Measurements from ENCODE around the gene DNAJB13.

DNAJB13 gene

DNA sequence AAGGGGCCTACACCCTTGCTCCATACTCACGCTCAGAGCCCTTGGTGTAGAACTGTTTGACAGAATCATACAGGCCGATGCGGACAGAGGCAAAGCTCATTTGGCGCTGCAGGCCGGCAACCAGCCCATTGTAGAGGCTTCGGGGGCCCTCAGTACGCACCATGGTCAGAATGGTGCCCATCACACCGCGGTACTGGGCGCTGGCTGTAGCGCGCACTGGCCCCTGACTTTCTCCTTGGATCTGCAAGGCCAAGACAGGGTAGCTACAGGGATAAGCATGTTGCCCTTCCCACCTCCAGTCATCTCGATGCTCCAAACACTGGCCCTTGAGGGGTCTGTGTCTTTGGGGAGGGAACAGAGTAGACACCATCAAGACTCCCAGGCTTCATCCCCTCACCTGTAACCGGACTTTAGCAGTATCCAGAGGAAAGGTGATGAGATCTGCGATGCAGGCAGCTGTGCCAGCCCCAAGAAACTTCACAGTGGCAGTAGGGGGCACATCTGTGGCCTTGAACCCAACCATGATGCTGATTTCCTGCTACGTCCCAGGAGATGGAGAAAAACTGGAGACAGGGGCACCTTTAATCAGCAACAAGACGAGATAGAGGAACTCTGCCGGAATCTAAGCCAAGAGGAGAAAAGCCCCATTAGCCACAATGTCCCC, 27.2 kb downstream of the DNAJB13 start:
- Histone ChIP-seq H3K9me3 (ENCODE audit: insufficient read depth, low read length) (no peaks in the 10 kb centered on the region), H3K27ac (ENCODE audit: low read depth, low read length) (no peak overlapping the region), H3K9ac (ENCODE audit: low read length) (no peak overlapping the region), H3F3A (ENCODE audit: insufficient read depth) (peaks cover 11% of the 10 kb centered on the region), H3K9me2 (replicated peaks; ENCODE audit: insufficient read depth, low read length) (no peaks in the 10 kb centered on the region), H2AFZ (ENCODE audit: low read depth, low read length, severe bottlenecking) (no peak overlapping the region), H3K36me3 (ENCODE audit: low read length) (peaks cover 25% of the 10 kb centered on the region), H3K4me3 (ENCODE audit: insufficient read depth, low read length, poor library complexity, severe bottlenecking) (no peak overlapping the region), H3K79me2 (ENCODE audit: insufficient read depth, low read length) (peaks cover 22% of the 10 kb centered on the region), H4K20me1 (ENCODE audit: low read depth, low read length) (0 out of 2 replicates have a peak, but pooled peaks cover 3% of the 10 kb centered on the region), H3K27me3 (ENCODE audit: low read length) (no peaks in the 10 kb centered on the region), H3K4me2 (ENCODE audit: low read depth, low read length, poor library complexity, severe bottlenecking) (no peak overlapping the region)
- TF ChIP-seq CTCF (IDR thresholded peaks at IDR 0.05; ENCODE audit: insufficient read depth, low read length, poor library complexity, severe bottlenecking) (no peak), EZH2phosphoT487 (conservative IDR thresholded peaks at IDR 0.05; ENCODE audit: low read length) (no peak)

DNA sequence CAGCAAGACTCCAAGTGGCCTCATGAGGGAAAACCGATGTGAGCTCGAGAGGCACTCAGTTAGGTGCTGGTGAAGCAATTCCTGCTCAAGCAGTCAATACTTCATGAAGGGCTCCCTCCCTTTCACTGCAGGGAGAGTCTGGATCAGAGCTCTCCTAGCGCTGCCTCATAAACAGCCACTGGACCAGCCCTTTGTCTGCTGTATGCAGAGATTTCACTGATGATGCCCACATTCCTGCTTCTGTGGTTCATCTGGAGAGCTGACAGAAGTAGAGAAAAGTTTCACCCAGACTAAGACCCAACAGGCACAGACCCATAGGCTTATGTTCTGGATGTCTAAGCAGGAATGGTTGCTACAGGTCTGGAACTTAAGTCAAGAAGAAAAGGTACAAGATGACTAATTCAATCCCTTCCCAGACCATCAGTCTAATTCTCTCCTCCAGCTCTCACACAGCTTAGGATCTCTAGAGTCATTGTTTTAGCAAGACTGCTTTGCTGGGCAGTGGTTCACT, 27.8 kb downstream of the DNAJB13 start:
- H3K36me3 ChIP-seq (ENCODE audit: low read length), result peaks cover 25% of the 10 kb centered on the region

DNA sequence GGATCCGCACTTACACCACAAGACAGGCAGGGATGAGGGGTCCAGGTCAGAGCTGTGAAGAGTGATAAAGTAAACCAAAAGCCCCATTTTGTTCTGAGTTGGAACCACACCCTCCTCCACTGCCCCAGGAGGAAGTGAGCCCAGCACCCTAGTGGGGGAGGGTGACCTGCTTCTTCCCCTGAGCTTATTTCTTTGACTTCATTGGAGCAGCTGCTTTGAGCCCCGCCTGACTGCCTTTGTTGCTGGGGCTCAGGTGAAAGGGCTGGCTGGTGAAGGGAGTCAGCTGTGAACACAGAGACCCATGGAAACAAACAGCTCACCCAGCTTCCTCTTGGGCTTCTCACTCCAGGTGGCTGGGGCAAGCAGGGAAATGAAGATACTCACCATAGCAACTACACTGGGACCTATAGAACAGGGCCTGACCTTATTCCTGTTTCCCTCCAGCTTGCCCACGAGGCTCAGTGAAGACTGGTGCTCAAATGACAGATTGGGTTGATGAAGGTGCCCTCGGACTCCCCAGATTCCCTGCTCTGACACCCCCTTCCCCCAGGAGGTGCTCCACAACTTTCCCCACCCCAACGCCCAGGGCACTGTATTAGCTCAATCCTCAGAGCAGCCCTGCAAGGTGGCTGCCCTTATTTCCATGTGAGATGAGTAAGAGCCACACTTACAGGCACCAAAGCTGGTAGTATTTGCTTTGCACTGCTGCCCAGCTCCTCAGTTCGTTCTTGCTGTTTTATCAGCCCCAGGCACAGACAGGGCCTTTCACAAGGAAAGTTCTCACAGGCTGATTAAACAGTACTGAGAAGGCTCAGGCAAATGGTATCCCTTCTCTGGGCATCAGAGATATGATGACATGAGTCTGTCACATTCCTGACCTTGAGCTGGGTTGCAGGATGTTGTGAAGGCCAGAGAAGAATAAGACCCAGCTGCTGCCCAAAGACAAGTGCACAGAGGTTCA, 29.5 kb downstream of the DNAJB13 start:
- H3K9ac ChIP-seq (ENCODE audit: low read length), result peak overlapping the region; percentile 95
- H3K9me3 ChIP-seq (ENCODE audit: insufficient read depth, low read length), result no peaks in the 10 kb centered on the region
- H3K27ac ChIP-seq (ENCODE audit: low read depth, low read length), result peak overlapping the region; percentile 90
- H3K79me2 ChIP-seq (ENCODE audit: insufficient read depth, low read length), result peaks cover 22% of the 10 kb centered on the region
- H3K36me3 ChIP-seq (ENCODE audit: low read length), result peaks cover 25% of the 10 kb centered on the region
- TF ChIP-seq CTCF (IDR thresholded peaks at IDR 0.05; ENCODE audit: insufficient read depth, low read length, poor library complexity, severe bottlenecking) (no peak), EZH2phosphoT487 (conservative IDR thresholded peaks at IDR 0.05; ENCODE audit: low read length) (no peak)
- no peak overlapping the region for H2AFZ ChIP-seq (ENCODE audit: low read depth, low read length, severe bottlenecking)
- no peaks in the 10 kb centered on the region for H3K27me3 ChIP-seq (ENCODE audit: low read length)
- H3K4me2 ChIP-seq (ENCODE audit: low read depth, low read length, poor library complexity, severe bottlenecking), result peak overlapping the region; percentile 88
- H3F3A ChIP-seq (ENCODE audit: insufficient read depth), result peaks cover 11% of the 10 kb centered on the region
- H3K9me2 ChIP-seq (replicated peaks; ENCODE audit: insufficient read depth, low read length), result no peaks in the 10 kb centered on the region
- 0 out of 2 replicates have a peak, but pooled peaks cover 3% of the 10 kb centered on the region for H4K20me1 ChIP-seq (ENCODE audit: low read depth, low read length)
- H3K4me3 ChIP-seq (ENCODE audit: insufficient read depth, low read length, poor library complexity, severe bottlenecking), result peak overlapping the region; percentile 87

More for the DNA sequence above, 27.8 kb downstream of the DNAJB13 start:
- H3K4me3 ChIP-seq (ENCODE audit: insufficient read depth, low read length, poor library complexity, severe bottlenecking), result no peak overlapping the region
- no peak overlapping the region for H3K4me2 ChIP-seq (ENCODE audit: low read depth, low read length, poor library complexity, severe bottlenecking)
- no peaks in the 10 kb centered on the region for H3K9me3 ChIP-seq (ENCODE audit: insufficient read depth, low read length)
- H4K20me1 ChIP-seq (ENCODE audit: low read depth, low read length), result 0 out of 2 replicates have a peak, but pooled peaks cover 3% of the 10 kb centered on the region
- no peaks in the 10 kb centered on the region for H3K27me3 ChIP-seq (ENCODE audit: low read length)
- TF ChIP-seq CTCF (IDR thresholded peaks at IDR 0.05; ENCODE audit: insufficient read depth, low read length, poor library complexity, severe bottlenecking), result no peak
- TF ChIP-seq EZH2phosphoT487 (conservative IDR thresholded peaks at IDR 0.05; ENCODE audit: low read length), result no peak
- no peak overlapping the region for H3K27ac ChIP-seq (ENCODE audit: low read depth, low read length)
- H3K9me2 ChIP-seq (replicated peaks; ENCODE audit: insufficient read depth, low read length), result no peaks in the 10 kb centered on the region
- no peak overlapping the region for H2AFZ ChIP-seq (ENCODE audit: low read depth, low read length, severe bottlenecking)
- peaks cover 11% of the 10 kb centered on the region for H3F3A ChIP-seq (ENCODE audit: insufficient read depth)
- H3K9ac ChIP-seq (ENCODE audit: low read length), result no peak overlapping the region
- peaks cover 22% of the 10 kb centered on the region for H3K79me2 ChIP-seq (ENCODE audit: insufficient read depth, low read length)

All from SU-DHL-6 (cell line).